ENCODE measurements around the gene ADGRL2. TPM values are rescaled to one million over a fixed set of nuclear protein-coding genes. Genes with fewer than 3 reads are reported as not detected.

Gene ADGRL2
- total and polyA plus RNA-seq, 9 of the 15 experiments (the other 6 are each of a cell fraction or from before 2014, with no cell fraction given) = 0.03 to 0.15 (median 0.13) TPM; not detected in 6

DNA sequence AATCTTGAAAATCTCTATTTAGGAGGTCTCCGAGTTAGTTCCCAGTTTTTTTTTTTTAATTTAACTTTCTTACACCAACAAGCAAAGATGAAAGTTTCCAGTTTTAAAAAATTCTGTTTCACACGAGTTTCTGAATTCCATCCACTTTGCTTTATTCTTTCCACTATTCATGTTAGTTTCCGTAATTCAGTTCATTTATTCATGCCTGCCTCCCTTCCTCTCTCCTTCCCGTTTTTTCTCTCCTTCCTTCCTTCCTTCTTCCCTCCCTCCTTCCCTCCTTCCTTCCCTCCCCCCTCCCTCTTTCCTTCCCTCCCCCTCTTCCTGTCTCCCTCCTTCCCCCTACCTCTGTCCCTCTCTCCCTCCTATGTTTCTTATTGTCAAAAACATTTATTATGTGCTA is 22.3 kb downstream of the ADGRL2 start:
- no peak overlapping the region for H2AFZ ChIP-seq (ENCODE audit: low read depth, low read length)
- intact Hi-C loops (cut with micrococcal nuclease) (no loop called here), in situ Hi-C loops (cut with MboI) (no loop called here)
- no peak overlapping the region for H3K4me3 ChIP-seq
- H3K4me1 ChIP-seq (replicated peaks in 1 of 2; ENCODE audit: control insufficient read depth in 2 of 2, insufficient read depth in 2 of 2, low read length in 2 of 2) = no peaks in the 10 kb centered on the region
- POLR2A ChIA-PET = no interaction called here
- H3K4me2 ChIP-seq (ENCODE audit: insufficient read depth, low read length) = no peak overlapping the region
- WGBS (ENCODE audit: insufficient coverage, low coverage, missing lambda C conversion rate) = 7% methylated on average over 3 of the region's 4 CpGs
- no TSS peak for BruUV-seq (replicated peaks)
- FAIRE-seq (no peak), ATAC-seq (no peak), DNase-seq (ENCODE audit: extremely low read depth in 1 of 4, low spot score in 3 of 4) (no peak)
- no peaks in the 10 kb centered on the region for H4K20me1 ChIP-seq (replicated peaks; ENCODE audit: control insufficient read depth, insufficient read depth, low read length)
- no peaks in the 10 kb centered on the region for H3K36me3 ChIP-seq (ENCODE audit: control insufficient read depth, insufficient read depth, low read length)
- H3K79me2 ChIP-seq (ENCODE audit: control insufficient read depth, insufficient read depth, low read length) = no peaks in the 10 kb centered on the region
- H3K9me3 ChIP-seq (replicated peaks; ENCODE audit: control insufficient read depth, insufficient read depth, low read depth, low read length) = no peaks in the 10 kb centered on the region
- no peak overlapping the region for H3K27ac ChIP-seq (ENCODE audit: extremely low read depth, low read depth, low read length)
- no peak overlapping the region for H3K9ac ChIP-seq (ENCODE audit: insufficient read depth in 1 of 2, low read depth in 2 of 2, low read length in 2 of 2)
- H3K27me3 ChIP-seq (ENCODE audit: control insufficient read depth in 2 of 2, insufficient read depth in 2 of 2, low read length in 2 of 2) = no peaks in the 10 kb centered on the region
- CTCF ChIA-PET (ENCODE audit: low intra/inter-chr PET ratio) = no interaction called here
- no peaks in the 10 kb centered on the region for H3K9me1 ChIP-seq (ENCODE audit: control insufficient read depth, insufficient read depth, low read length)
- TF ChIP-seq, protein P1, sequence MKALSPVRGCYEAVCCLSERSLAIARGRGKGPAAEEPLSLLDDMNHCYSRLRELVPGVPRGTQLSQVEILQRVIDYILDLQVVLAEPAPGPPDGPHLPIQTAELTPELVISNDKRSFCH (CRISPR knock-in tag; IDR thresholded peaks at IDR 0.05) = no peak
- TF ChIP-seq, protein P1 (tag; IDR thresholded peaks at IDR 0.05) = no peak
- TF ChIP-seq, protein P2, sequence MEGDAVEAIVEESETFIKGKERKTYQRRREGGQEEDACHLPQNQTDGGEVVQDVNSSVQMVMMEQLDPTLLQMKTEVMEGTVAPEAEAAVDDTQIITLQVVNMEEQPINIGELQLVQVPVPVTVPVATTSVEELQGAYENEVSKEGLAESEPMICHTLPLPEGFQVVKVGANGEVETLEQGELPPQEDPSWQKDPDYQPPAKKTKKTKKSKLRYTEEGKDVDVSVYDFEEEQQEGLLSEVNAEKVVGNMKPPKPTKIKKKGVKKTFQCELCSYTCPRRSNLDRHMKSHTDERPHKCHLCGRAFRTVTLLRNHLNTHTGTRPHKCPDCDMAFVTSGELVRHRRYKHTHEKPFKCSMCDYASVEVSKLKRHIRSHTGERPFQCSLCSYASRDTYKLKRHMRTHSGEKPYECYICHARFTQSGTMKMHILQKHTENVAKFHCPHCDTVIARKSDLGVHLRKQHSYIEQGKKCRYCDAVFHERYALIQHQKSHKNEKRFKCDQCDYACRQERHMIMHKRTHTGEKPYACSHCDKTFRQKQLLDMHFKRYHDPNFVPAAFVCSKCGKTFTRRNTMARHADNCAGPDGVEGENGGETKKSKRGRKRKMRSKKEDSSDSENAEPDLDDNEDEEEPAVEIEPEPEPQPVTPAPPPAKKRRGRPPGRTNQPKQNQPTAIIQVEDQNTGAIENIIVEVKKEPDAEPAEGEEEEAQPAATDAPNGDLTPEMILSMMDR (IDR thresholded peaks at IDR 0.05 in 2 of 3, conservative IDR thresholded peaks at IDR 0.05 in 1 of 3; ENCODE audit: insufficient read depth in 2 of 3, low read depth in 1 of 3, low read length in 3 of 3) = no peak
- no peak for TF ChIP-seq CREB1 (IDR thresholded peaks at IDR 0.05)
- TF ChIP-seq CREB1 (CRISPR knock-in tag; IDR thresholded peaks at IDR 0.05) = no peak
- TF ChIP-seq ZBTB8A (IDR thresholded peaks at IDR 0.05; ENCODE audit: partially characterized antibody) = no peak
- TF ChIP-seq RB1 (IDR thresholded peaks at IDR 0.05; ENCODE audit: low read depth) = no peak
- no peak for TF ChIP-seq XRCC5 (IDR thresholded peaks at IDR 0.05; ENCODE audit: low read depth, low read length)
- TF ChIP-seq ZNF124 (CRISPR knock-in tag; IDR thresholded peaks at IDR 0.05) = no peak
- TF ChIP-seq PCBP1 (IDR thresholded peaks at IDR 0.05; ENCODE audit: low read depth, low read length, poor library complexity, severe bottlenecking) = no peak
- TF ChIP-seq MEF2D (tag; conservative IDR thresholded peaks at IDR 0.05; ENCODE audit: low read depth) = no peak
- no peak for TF ChIP-seq KHSRP (IDR thresholded peaks at IDR 0.05)
- TF ChIP-seq, protein P3, sequence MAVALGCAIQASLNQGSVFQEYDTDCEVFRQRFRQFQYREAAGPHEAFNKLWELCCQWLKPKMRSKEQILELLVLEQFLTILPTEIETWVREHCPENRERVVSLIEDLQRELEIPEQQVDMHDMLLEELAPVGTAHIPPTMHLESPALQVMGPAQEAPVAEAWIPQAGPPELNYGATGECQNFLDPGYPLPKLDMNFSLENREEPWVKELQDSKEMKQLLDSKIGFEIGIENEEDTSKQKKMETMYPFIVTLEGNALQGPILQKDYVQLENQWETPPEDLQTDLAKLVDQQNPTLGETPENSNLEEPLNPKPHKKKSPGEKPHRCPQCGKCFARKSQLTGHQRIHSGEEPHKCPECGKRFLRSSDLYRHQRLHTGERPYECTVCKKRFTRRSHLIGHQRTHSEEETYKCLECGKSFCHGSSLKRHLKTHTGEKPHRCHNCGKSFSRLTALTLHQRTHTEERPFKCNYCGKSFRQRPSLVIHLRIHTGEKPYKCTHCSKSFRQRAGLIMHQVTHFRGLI (CRISPR knock-in tag; IDR thresholded peaks at IDR 0.05) = no peak
- TF ChIP-seq, protein P4, sequence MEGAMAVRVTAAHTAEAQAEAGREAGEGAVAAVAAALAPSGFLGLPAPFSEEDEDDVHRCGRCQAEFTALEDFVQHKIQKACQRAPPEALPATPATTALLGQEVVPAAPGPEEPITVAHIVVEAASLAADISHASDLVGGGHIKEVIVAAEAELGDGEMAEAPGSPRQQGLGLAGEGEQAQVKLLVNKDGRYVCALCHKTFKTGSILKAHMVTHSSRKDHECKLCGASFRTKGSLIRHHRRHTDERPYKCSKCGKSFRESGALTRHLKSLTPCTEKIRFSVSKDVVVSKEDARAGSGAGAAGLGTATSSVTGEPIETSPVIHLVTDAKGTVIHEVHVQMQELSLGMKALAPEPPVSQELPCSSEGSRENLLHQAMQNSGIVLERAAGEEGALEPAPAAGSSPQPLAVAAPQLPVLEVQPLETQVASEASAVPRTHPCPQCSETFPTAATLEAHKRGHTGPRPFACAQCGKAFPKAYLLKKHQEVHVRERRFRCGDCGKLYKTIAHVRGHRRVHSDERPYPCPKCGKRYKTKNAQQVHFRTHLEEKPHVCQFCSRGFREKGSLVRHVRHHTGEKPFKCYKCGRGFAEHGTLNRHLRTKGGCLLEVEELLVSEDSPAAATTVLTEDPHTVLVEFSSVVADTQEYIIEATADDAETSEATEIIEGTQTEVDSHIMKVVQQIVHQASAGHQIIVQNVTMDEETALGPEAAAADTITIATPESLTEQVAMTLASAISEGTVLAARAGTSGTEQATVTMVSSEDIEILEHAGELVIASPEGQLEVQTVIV (CRISPR knock-in tag; IDR thresholded peaks at IDR 0.05; ENCODE audit: borderline replicate concordance) = no peak
- TF ChIP-seq NONO (IDR thresholded peaks at IDR 0.05; ENCODE audit: low read depth in 2 of 2, low read length in 1 of 2) = no peak
